Measurements from ENCODE around the gene CPEB4. TPM values are rescaled to one million over a fixed set of nuclear protein-coding genes. Genes with fewer than 3 reads are reported as not detected.

The CPEB4 gene
- total RNA-seq, 1 experiment from 2014 or later = 11.1 TPM

- Histone ChIP-seq H4K20me1 (ENCODE audit: insufficient read depth) (no peaks in the 10 kb centered on the region), H3K27ac (ENCODE audit: low read depth, low read length) (no peak overlapping the region), H3K4me3 (replicated peaks in 1 of 2; ENCODE audit: low read depth in 1 of 2, low read length in 2 of 2) (no peak overlapping the region), H3K4me1 (ENCODE audit: control insufficient read depth in 1 of 2, insufficient read depth in 2 of 2, low read length in 2 of 2) (no peaks in the 10 kb centered on the region), H2AFZ (ENCODE audit: low read depth, low read length, poor library complexity, severe bottlenecking) (no peak overlapping the region), H3K79me2 (ENCODE audit: insufficient read depth, low read length) (no peaks in the 10 kb centered on the region), H3K27me3 (ENCODE audit: insufficient read depth, low read length) (no peaks in the 10 kb centered on the region), H3K9ac (ENCODE audit: low read length) (no peak overlapping the region), H3K4me2 (ENCODE audit: low read length) (no peak overlapping the region), H3K9me2 (ENCODE audit: insufficient read depth) (no peaks in the 10 kb centered on the region), H3K36me3 (ENCODE audit: control insufficient read depth in 1 of 2, insufficient read depth in 2 of 2, low read length in 2 of 2) (no peaks in the 10 kb centered on the region), H3K9me3 (ENCODE audit: control insufficient read depth in 1 of 2, insufficient read depth in 1 of 2, low read depth in 1 of 2, low read length in 2 of 2) (no peaks in the 10 kb centered on the region)
- ChIA-PET RAD21 (ENCODE audit: low non-redundant PET in 1 of 2, low total read pairs in 2 of 2, uncharacterized antibody in 2 of 2, unreplicated experiment in 2 of 2) (no interaction called here), POLR2A (no interaction called here), CTCF (no interaction called here)
- TF ChIP-seq SP1 (IDR thresholded peaks at IDR 0.05; ENCODE audit: low read depth) (no peak), REST (IDR thresholded peaks at IDR 0.05; ENCODE audit: low read depth) (no peak)
- BruUV-seq (replicated peaks) = no TSS peak
- DNase-seq (ENCODE audit: low read depth, low spot score) (no peak), ATAC-seq (no peak)
- intact Hi-C loops (cut with micrococcal nuclease) = no loop called here
Observed at GRCh38 chr5:173855162-173855994, 32.8 kb upstream of the CPEB4 start.

GRCh38 chr5:173855995-173856656, 32.0 kb upstream of the CPEB4 start:
- no peaks in the 10 kb centered on the region for H3K9me2 ChIP-seq (ENCODE audit: insufficient read depth)
- ATAC-seq (no peak), DNase-seq (ENCODE audit: low read depth, low spot score) (no peak)
- H3K4me1 ChIP-seq (ENCODE audit: control insufficient read depth in 1 of 2, insufficient read depth in 2 of 2, low read length in 2 of 2) = no peaks in the 10 kb centered on the region
- TF ChIP-seq MAX (IDR thresholded peaks at IDR 0.05) = no peak
- ChIA-PET RAD21 (ENCODE audit: low non-redundant PET in 1 of 2, low total read pairs in 2 of 2, uncharacterized antibody in 2 of 2, unreplicated experiment in 2 of 2) (no interaction called here), CTCF (no interaction called here), POLR2A (no interaction called here)
- BruUV-seq (replicated peaks) = no TSS peak
- H3K27me3 ChIP-seq (ENCODE audit: insufficient read depth, low read length) = no peaks in the 10 kb centered on the region
- intact Hi-C loops (cut with micrococcal nuclease) = no loop called here
- H3K27ac ChIP-seq (ENCODE audit: low read depth, low read length) = no peak overlapping the region
- no peak overlapping the region for H3K4me3 ChIP-seq (replicated peaks in 1 of 2; ENCODE audit: low read depth in 1 of 2, low read length in 2 of 2)
- no peaks in the 10 kb centered on the region for H3K9me3 ChIP-seq (ENCODE audit: control insufficient read depth in 1 of 2, insufficient read depth in 1 of 2, low read depth in 1 of 2, low read length in 2 of 2)
- no peak overlapping the region for H3K9ac ChIP-seq (ENCODE audit: low read length)
- H4K20me1 ChIP-seq (ENCODE audit: insufficient read depth) = no peaks in the 10 kb centered on the region
- no peaks in the 10 kb centered on the region for H3K79me2 ChIP-seq (ENCODE audit: insufficient read depth, low read length)
- no peaks in the 10 kb centered on the region for H3K36me3 ChIP-seq (ENCODE audit: control insufficient read depth in 1 of 2, insufficient read depth in 2 of 2, low read length in 2 of 2)
- no peak overlapping the region for H3K4me2 ChIP-seq (ENCODE audit: low read length)
- no peak overlapping the region for H2AFZ ChIP-seq (ENCODE audit: low read depth, low read length, poor library complexity, severe bottlenecking)
